Measurements from ENCODE around the gene TM4SF20. TPM values are rescaled to one million over a fixed set of nuclear protein-coding genes. Genes with fewer than 3 reads are reported as not detected.

The TM4SF20 gene
- total RNA-seq, 1 donor = 1.1 TPM

- no peaks in the 10 kb centered on the region for H3K9me3 ChIP-seq (ENCODE audit: low read depth, low read length)
These were observed 66.5 kb downstream of the TM4SF20 start for GRCh38 chr2:227312579-227312978.

More at GRCh38 chr2:227312579-227312978, 66.5 kb downstream of the TM4SF20 start:
- Histone ChIP-seq H3K4me3 (ENCODE audit: insufficient read depth, low read length) (no peak overlapping the region), H3K27me3 (ENCODE audit: insufficient read depth, low read length) (no peaks in the 10 kb centered on the region), H3K79me2 (ENCODE audit: insufficient read depth, low read length) (no peaks in the 10 kb centered on the region), H2AFZ (ENCODE audit: low read length) (no peak overlapping the region), H4K20me1 (ENCODE audit: insufficient read depth, low read length) (no peaks in the 10 kb centered on the region), H3K27ac (ENCODE audit: low read depth, low read length) (no peak overlapping the region), H3K36me3 (ENCODE audit: insufficient read depth, low read length) (no peaks in the 10 kb centered on the region), H3K4me1 (ENCODE audit: insufficient read depth, low read length) (no peaks in the 10 kb centered on the region), H3K4me2 (ENCODE audit: insufficient read depth, low read length) (no peak overlapping the region)
- no peak for DNase-seq (ENCODE audit: insufficient read length, low spot score, missing footprints)
- TF ChIP-seq CTCF (IDR thresholded peaks at IDR 0.05; ENCODE audit: extremely low read depth, low read depth, low read length) = no peak

Other genes starting within 250 kb of the TM4SF20 start
- gene COL4A4, start 215.1 kb downstream of the TM4SF20 start, total RNA-seq = under 0.01 and 0.36 TPM in 2 replicates
- gene COL4A3, start 214.7 kb downstream of the TM4SF20 start, total RNA-seq = not detected in 2 replicates
- 81.9 and 101 TPM in 2 replicates for gene MFF, start 54.1 kb downstream of the TM4SF20 start, total RNA-seq
- gene SCYGR1, start 8.6 kb upstream of the TM4SF20 start, total RNA-seq = not detected in 2 replicates
- 48.5 and 61.0 TPM in 2 replicates for gene AGFG1, start 92.8 kb upstream of the TM4SF20 start, total RNA-seq
- not detected in 2 replicates for gene SCYGR2, start 219.6 kb upstream of the TM4SF20 start, total RNA-seq
- gene SCYGR3, start 235.5 kb upstream of the TM4SF20 start, total RNA-seq = not detected in 2 replicates
- gene SCYGR4, start 238.2 kb upstream of the TM4SF20 start, total RNA-seq = not detected in 2 replicates